Neuronal stem cell (in vitro differentiated cells): ENCODE measurements around the gene COL5A1.

Experiments used
- DNase-seq: peaks from one replicate; pipeline ENCODE4 v3.0.0-alpha.2; 2013; ENCODE audit warnings: low spot score
- H2AFZ ChIP-seq: one replicate; pipeline ENCODE4 v1.6.1; 2013; ENCODE audit warnings: mild to moderate bottlenecking, low read length, inconsistent platforms
- H2AK5ac ChIP-seq: 2 replicates; pipeline ENCODE4 v1.6.1; 2013; ENCODE audit warnings: low read depth, mild to moderate bottlenecking, inconsistent platforms, low read length, moderate library complexity, mixed read lengths
- H2BK120ac ChIP-seq: 2 replicates; pipeline ENCODE4 v1.6.1; 2013; ENCODE audit warnings: low read depth, mild to moderate bottlenecking, inconsistent platforms, low read length, moderate library complexity, mixed read lengths
- H2BK12ac ChIP-seq: one replicate; pipeline ENCODE4 v1.6.1; 2013; ENCODE audit warnings: low read length, inconsistent platforms
- H2BK15ac ChIP-seq: 2 replicates; pipeline ENCODE4 v1.6.1; 2013; ENCODE audit warnings: mild to moderate bottlenecking, low read length, inconsistent platforms, mixed read lengths
- H2BK5ac ChIP-seq: one replicate; pipeline ENCODE4 v1.6.1; 2013; ENCODE audit warnings: inconsistent platforms, mild to moderate bottlenecking, low read length, moderate library complexity
- H3K14ac ChIP-seq: one replicate; pipeline ENCODE4 v1.6.1; 2013; ENCODE audit warnings: low read length, inconsistent platforms
- H3K18ac ChIP-seq: 2 replicates; pipeline ENCODE4 v1.6.1; 2013; ENCODE audit warnings: low read length, inconsistent platforms
- H3K23ac ChIP-seq: 2 replicates; pipeline ENCODE4 v1.6.1; 2013; ENCODE audit warnings: low read depth, mild to moderate bottlenecking, mixed read lengths, low read length, inconsistent platforms; ENCODE audit not compliant: poor library complexity
- H3K27ac ChIP-seq: replicated peaks from 3 replicates; pipeline ENCODE4 v1.5.1; 2013; ENCODE audit warnings: low read length, inconsistent platforms
- H3K27me3 ChIP-seq, 3 experiments: 2 replicates each; pipeline ENCODE4 v1.6.1; 2013; ENCODE audit warnings: low read length in 3 of 3, mild to moderate bottlenecking in 2 of 3, inconsistent platforms in 1 of 3, low read depth in 1 of 3, mixed read lengths in 1 of 3, moderate library complexity in 1 of 3; ENCODE audit not compliant: control insufficient read depth in 3 of 3, insufficient read depth in 3 of 3
- H3K36me3 ChIP-seq, 2 donors: replicated peaks in 1 of 2; 2 replicates each; pipeline ENCODE4 v1.6.1; 2013; ENCODE audit warnings: low read length in 2 of 2; ENCODE audit not compliant: control insufficient read depth in 2 of 2, insufficient read depth in 2 of 2
- H3K4ac ChIP-seq: 2 replicates; pipeline ENCODE4 v1.6.1; 2013; ENCODE audit warnings: inconsistent platforms, mild to moderate bottlenecking, low read length, moderate library complexity
- H3K4me1 ChIP-seq, 2 donors: 1 replicate in 1 of 2; 2 replicates in 1 of 2; pipeline ENCODE4 v1.6.1; 2013; ENCODE audit warnings: low read length in 2 of 2, low read depth in 1 of 2; ENCODE audit not compliant: control insufficient read depth in 2 of 2, insufficient read depth in 1 of 2
- H3K4me2 ChIP-seq: one replicate; pipeline ENCODE4 v1.6.1; 2013; ENCODE audit warnings: mild to moderate bottlenecking, low read length, inconsistent platforms; ENCODE audit not compliant: insufficient read depth, poor library complexity, severe bottlenecking
- H3K4me3 ChIP-seq, 2 donors: 2 replicates each; pipeline ENCODE4 v1.5.1; 2013; ENCODE audit warnings: low read length in 2 of 2, mild to moderate bottlenecking in 2 of 2, inconsistent platforms in 1 of 2, moderate library complexity in 1 of 2
- H3K79me1 ChIP-seq: one replicate; pipeline ENCODE4 v1.6.1; 2013; ENCODE audit warnings: low read depth, mild to moderate bottlenecking, inconsistent platforms, low read length, moderate library complexity
- H3K9ac ChIP-seq: one replicate; pipeline ENCODE4 v1.6.1; 2013; ENCODE audit warnings: mild to moderate bottlenecking, low read depth, low read length, inconsistent platforms; ENCODE audit not compliant: poor library complexity
- H3K9me3 ChIP-seq, 2 donors: replicated peaks in 1 of 2; 2 replicates each; pipeline versions ENCODE3 to v1.6.1; 2013; ENCODE audit warnings: low read length in 2 of 2, mild to moderate bottlenecking in 2 of 2, inconsistent platforms in 1 of 2, low read depth in 1 of 2, mixed read lengths in 1 of 2, moderate library complexity in 1 of 2; ENCODE audit not compliant: control insufficient read depth in 2 of 2, insufficient read depth in 1 of 2
- H4K8ac ChIP-seq: one replicate; pipeline ENCODE4 v1.6.1; 2013; ENCODE audit warnings: low read depth, mild to moderate bottlenecking, inconsistent platforms, low read length, moderate library complexity
- H4K91ac ChIP-seq: one replicate; pipeline ENCODE4 v1.6.1; 2013; ENCODE audit warnings: low read length, low read depth, mild to moderate bottlenecking, inconsistent platforms; ENCODE audit not compliant: poor library complexity
- WGBS, 2 donors: extraction: QIAGEN DNeasy Blood & Tissue Kit; methylation state at CpG; one replicate each; pipeline ENCODE4 v1.1.7; 2013; ENCODE audit warnings: missing lambda C conversion rate in 2 of 2, mixed read lengths in 1 of 2; ENCODE audit not compliant: insufficient read length in 2 of 2, insufficient replicate concordance in 1 of 2; ENCODE audit errors: extremely low coverage in 2 of 2; 5-methylcytosine and 5-hydroxymethylcytosine counted together

Gene COL5A1

DNA sequence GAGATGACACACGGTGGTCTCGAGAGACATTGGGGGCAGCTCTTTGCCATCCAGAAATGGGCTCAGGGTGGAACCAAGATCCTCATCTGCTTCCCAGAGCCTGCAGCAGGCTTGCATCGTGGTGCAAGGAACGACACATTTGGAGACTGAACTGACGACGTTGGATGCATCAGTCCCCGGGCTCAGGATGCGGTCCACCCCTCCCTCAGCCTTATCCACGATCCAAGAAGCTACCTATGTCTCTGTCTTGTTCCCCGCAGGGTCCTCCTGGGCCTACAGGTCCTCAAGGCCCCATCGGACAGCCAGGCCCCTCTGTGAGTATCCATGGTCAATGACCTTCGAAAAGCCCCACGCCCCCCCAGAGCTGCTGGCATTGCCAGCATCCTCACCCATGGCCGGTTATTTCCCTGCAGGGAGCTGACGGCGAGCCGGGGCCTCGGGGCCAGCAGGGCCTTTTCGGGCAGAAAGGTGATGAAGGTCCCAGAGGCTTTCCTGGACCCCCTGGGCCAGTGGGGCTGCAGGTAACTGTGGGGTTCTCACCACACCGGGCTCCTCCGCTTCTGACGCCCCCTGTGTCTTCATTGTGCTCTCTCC lies 169.6 kb downstream of the COL5A1 start:
- H3K79me1 ChIP-seq = no peaks in the 10 kb centered on the region
- H3K23ac ChIP-seq = no peak overlapping the region
- peak overlapping the region; percentile 69 for H2BK5ac ChIP-seq
- H3K27me3 ChIP-seq = peaks cover 0 to 3% (median 0%) of the 10 kb centered on the region in 3 experiments
- H2AK5ac ChIP-seq = peak overlapping the region; percentile 78
- peaks cover 0 to 3% of the 10 kb centered on the region in 2 donors for H3K36me3 ChIP-seq
- no peak overlapping the region for H4K8ac ChIP-seq
- no peak overlapping the region for H3K4me2 ChIP-seq
- DNase-seq = no peak
- no peak overlapping the region for H4K91ac ChIP-seq
- WGBS, 2 donors = no CpG with 5 or more reads among the region's 22 CpGs
- H2AFZ ChIP-seq = no peak overlapping the region
- peak overlapping the region; percentile 86 for H3K18ac ChIP-seq
- H3K9me3 ChIP-seq = no peaks in the 10 kb centered on the region
- H3K4me1 ChIP-seq = peaks cover 0 to 31% of the 10 kb centered on the region in 2 donors
- H2BK120ac ChIP-seq = peak overlapping the region; percentile 6
- H2BK12ac ChIP-seq = peak overlapping the region; percentile 86
- no peak overlapping the region for H3K4me3 ChIP-seq
- H3K14ac ChIP-seq = no peak overlapping the region
- H2BK15ac ChIP-seq = peak overlapping the region; percentile 3
- no peak overlapping the region for H3K9ac ChIP-seq
- H3K4ac ChIP-seq = no peak overlapping the region
- no peak overlapping the region for H3K27ac ChIP-seq

DNA sequence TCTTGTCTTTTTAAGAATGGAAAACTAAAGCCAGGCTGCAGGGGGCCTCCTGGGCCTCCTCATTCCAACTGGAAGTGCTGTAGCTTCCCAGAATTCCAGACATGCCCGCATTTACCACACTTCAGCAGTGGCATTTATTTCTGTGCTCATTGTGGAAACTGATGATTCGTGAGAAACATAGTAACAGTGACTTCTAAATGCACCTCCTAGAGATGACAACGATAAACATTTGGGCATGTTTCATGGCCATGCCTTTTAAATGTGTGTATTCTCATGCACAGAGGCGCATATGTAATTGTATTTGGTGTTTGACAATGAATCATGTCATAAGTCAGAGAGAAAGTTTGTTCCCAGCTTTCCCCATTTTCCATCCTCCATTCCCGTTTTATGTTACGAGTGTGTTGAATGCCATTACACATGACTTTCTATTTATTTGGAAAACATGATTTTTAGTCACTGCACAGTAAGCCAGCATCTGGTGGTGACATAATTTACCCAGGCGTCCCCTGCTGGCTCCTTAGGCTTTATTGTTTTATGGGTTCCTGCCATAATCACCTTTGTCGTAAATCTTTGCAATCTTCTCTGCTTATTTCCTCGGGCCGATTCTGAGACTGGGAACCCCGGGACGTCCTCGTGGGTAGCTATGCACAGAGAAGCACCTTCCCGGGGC lies 170.2 kb downstream of the COL5A1 start:
- H4K8ac ChIP-seq = no peak overlapping the region
- H2BK12ac ChIP-seq = no peak overlapping the region
- no peak overlapping the region for H2BK120ac ChIP-seq
- peaks cover 0 to 30% of the 10 kb centered on the region in 2 donors for H3K4me1 ChIP-seq
- peak; percentile 42 for DNase-seq
- no peak overlapping the region for H3K27ac ChIP-seq
- H3K36me3 ChIP-seq = peaks cover 0 to 3% of the 10 kb centered on the region in 2 donors
- H2BK15ac ChIP-seq = no peak overlapping the region
- peaks cover 0 to 3% (median 0%) of the 10 kb centered on the region in 3 experiments for H3K27me3 ChIP-seq
- no peak overlapping the region for H3K9ac ChIP-seq
- peak overlapping the region; percentile 69 for H2BK5ac ChIP-seq
- no peak overlapping the region for H4K91ac ChIP-seq
- H3K4ac ChIP-seq = no peak overlapping the region
- no peak overlapping the region for H3K23ac ChIP-seq
- H2AFZ ChIP-seq = no peak overlapping the region
- no peak overlapping the region for H3K4me3 ChIP-seq
- peak overlapping the region; percentile 5 for H3K18ac ChIP-seq
- H3K9me3 ChIP-seq = no peaks in the 10 kb centered on the region
- WGBS, 2 donors = no CpG with 5 or more reads among the region's 14 CpGs
- H2AK5ac ChIP-seq = peak overlapping the region; percentile 5
- H3K4me2 ChIP-seq = no peak overlapping the region
- no peak overlapping the region for H3K14ac ChIP-seq
- no peaks in the 10 kb centered on the region for H3K79me1 ChIP-seq

DNA sequence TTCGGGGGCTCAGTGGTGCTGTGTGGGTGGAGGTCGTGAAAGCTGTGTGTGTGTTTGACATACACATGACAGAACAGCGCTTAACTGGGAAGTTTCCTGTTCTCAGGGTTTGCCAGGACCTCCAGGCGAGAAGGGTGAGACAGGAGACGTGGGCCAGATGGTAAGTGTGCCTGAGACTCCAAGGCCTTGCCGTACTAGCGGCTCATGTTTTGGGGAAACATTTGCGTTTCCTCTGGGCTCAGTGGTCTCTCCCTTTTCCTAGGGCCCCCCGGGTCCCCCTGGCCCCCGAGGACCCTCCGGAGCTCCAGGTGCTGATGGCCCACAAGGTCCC lies 170.7 kb downstream of the COL5A1 start:
- H2BK15ac ChIP-seq = no peak overlapping the region
- no peak overlapping the region for H3K4me2 ChIP-seq
- no peak overlapping the region for H2AFZ ChIP-seq
- no peak overlapping the region for H4K91ac ChIP-seq
- no peaks in the 10 kb centered on the region for H3K79me1 ChIP-seq
- H3K18ac ChIP-seq = peak overlapping the region; percentile 5
- no peak overlapping the region for H2BK120ac ChIP-seq
- H3K4me1 ChIP-seq = peaks cover 0 to 28% of the 10 kb centered on the region in 2 donors
- DNase-seq = no peak
- no peaks in the 10 kb centered on the region for H3K9me3 ChIP-seq
- peak overlapping the region; percentile 5 for H2AK5ac ChIP-seq
- no peak overlapping the region for H3K14ac ChIP-seq
- peak overlapping the region; percentile 86 for H2BK12ac ChIP-seq
- H3K27me3 ChIP-seq = peaks cover 0 to 3% (median 0%) of the 10 kb centered on the region in 3 experiments
- no peak overlapping the region for H3K23ac ChIP-seq
- WGBS, 2 donors = no CpG with 5 or more reads among the region's 11 CpGs
- H3K36me3 ChIP-seq = peaks cover 0 to 3% of the 10 kb centered on the region in 2 donors
- H3K4me3 ChIP-seq = no peak overlapping the region
- no peak overlapping the region for H2BK5ac ChIP-seq
- no peak overlapping the region for H3K4ac ChIP-seq
- H3K27ac ChIP-seq = no peak overlapping the region
- no peak overlapping the region for H4K8ac ChIP-seq
- H3K9ac ChIP-seq = no peak overlapping the region

DNA sequence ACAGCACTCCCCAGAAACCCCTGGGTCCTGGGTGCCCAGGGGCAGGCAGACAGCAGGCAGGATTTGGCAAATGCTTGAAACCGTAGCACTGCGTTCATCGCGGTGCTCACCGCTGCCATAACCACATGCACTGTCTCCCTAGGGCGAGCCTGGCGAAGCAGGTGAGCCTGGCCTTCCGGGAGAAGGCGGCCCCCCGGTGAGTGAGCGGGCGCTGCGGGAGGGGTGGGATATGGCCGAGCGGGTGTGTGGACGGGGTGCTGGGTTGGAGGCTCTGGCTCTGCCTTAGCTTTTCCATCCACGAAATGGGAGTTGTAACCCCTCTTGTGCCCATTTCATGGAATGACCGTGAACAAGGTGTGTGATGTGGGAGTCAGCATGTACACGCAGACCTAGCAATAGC lies 172.2 kb downstream of the COL5A1 start:
- Histone ChIP-seq H2BK12ac (peak overlapping the region; percentile 98), H3K9ac (no peak overlapping the region), H3K14ac (no peak overlapping the region), H3K27ac (no peak overlapping the region), H2BK15ac (peak overlapping the region; percentile 60), H2BK120ac (no peak overlapping the region), H4K8ac (no peak overlapping the region), H2BK5ac (peak overlapping the region; percentile 83), H3K4ac (no peak overlapping the region), H3K4me3 (peak overlapping the region in 1 of 2 donors; percentile 19), H3K18ac (peak overlapping the region; percentile 76), H2AFZ (no peak overlapping the region), H3K4me1 (peaks cover 0 to 19% of the 10 kb centered on the region in 2 donors), H3K27me3 (peaks cover 0 to 3% (median 0%) of the 10 kb centered on the region in 3 experiments), H3K9me3 (no peaks in the 10 kb centered on the region), H2AK5ac (peak overlapping the region; percentile 83), H3K4me2 (no peak overlapping the region), H3K79me1 (no peaks in the 10 kb centered on the region), H4K91ac (peak overlapping the region; percentile 58), H3K23ac (peak overlapping the region; percentile 83), H3K36me3 (peaks cover 0 to 3% of the 10 kb centered on the region in 2 donors)
- no CpG with 5 or more reads among the region's 19 CpGs for WGBS, 2 donors
- no peak for DNase-seq
